Kidney epithelial cell (primary cell): ENCODE data around the gene TNP1. TPM values are rescaled to one million over a fixed set of nuclear protein-coding genes. Genes with fewer than 3 reads are reported as not detected.

ENCODE experiments used
- DNase-seq: peaks from one replicate; pipeline ENCODE4 v3.0.0-alpha.2; 2010; ENCODE audit warnings: low read depth
- H3K27me3 ChIP-seq: 2 replicates; pipeline ENCODE4 v1.6.0; 2011; ENCODE audit warnings: low read length; ENCODE audit not compliant: control insufficient read depth, insufficient read depth
- H3K36me3 ChIP-seq: 2 replicates; pipeline ENCODE4 v1.5.1; 2011; ENCODE audit warnings: low read length; ENCODE audit not compliant: control insufficient read depth, insufficient read depth
- H3K4me3 ChIP-seq: 2 replicates; pipeline ENCODE4 v1.5.1; 2011; ENCODE audit warnings: low read depth, mild to moderate bottlenecking, control low read depth, low read length
- CTCF ChIP-seq: IDR thresholded peaks from 2 replicates; pipeline ENCODE4 v1.5.1; 2011; ENCODE audit warnings: mild to moderate bottlenecking, moderate library complexity, low read length, control low read depth, inconsistent platforms; ENCODE audit not compliant: insufficient read depth, poor library complexity, severe bottlenecking
- total RNA-seq: library from RNA; depleted of rRNA; stranded (reverse); fragments of >200 nt; gene quantifications from 2 replicates; pipeline ENCODE4 v1.2.3, GENCODE V29; 2015

TNP1 gene
- total RNA-seq, 1 donor from 2014 or later: not detected

- no peak for TF ChIP-seq CTCF
- no peaks in the 10 kb centered on the region for H3K27me3 ChIP-seq
- H3K4me3 ChIP-seq: no peak overlapping the region
- H3K36me3 ChIP-seq: no peaks in the 10 kb centered on the region
- no peak for DNase-seq
These were observed 9.9 kb downstream of the TNP1 start for GRCh38 chr2:216849987-216850386.

GRCh38 chr2:216845426-216845825 is 14.4 kb downstream of the TNP1 start:
- DNase-seq: no peak
- no peaks in the 10 kb centered on the region for H3K27me3 ChIP-seq
- no peaks in the 10 kb centered on the region for H3K36me3 ChIP-seq
- no peak overlapping the region for H3K4me3 ChIP-seq
- TF ChIP-seq CTCF: no peak

- TF ChIP-seq CTCF: no peak
- no peak for DNase-seq
- H3K27me3 ChIP-seq: peaks cover 3% of the 10 kb centered on the region
These were observed 17.2 kb downstream of the TNP1 start for GRCh38 chr2:216842636-216843035.

GRCh38 chr2:216839688-216840087 is 20.2 kb downstream of the TNP1 start:
- peaks cover 3% of the 10 kb centered on the region for H3K27me3 ChIP-seq
- H3K36me3 ChIP-seq: no peaks in the 10 kb centered on the region
- no peak overlapping the region for H3K4me3 ChIP-seq
- no peak for DNase-seq
- TF ChIP-seq CTCF: no peak

More at GRCh38 chr2:216842636-216843035, 17.2 kb downstream of the TNP1 start:
- no peaks in the 10 kb centered on the region for H3K36me3 ChIP-seq
- no peak overlapping the region for H3K4me3 ChIP-seq

GRCh38 chr2:216838151-216838550 is 21.7 kb downstream of the TNP1 start:
- no peak overlapping the region for H3K4me3 ChIP-seq
- H3K36me3 ChIP-seq: no peaks in the 10 kb centered on the region
- DNase-seq: no peak
- no peak for TF ChIP-seq CTCF
- H3K27me3 ChIP-seq: peaks cover 3% of the 10 kb centered on the region

- H3K36me3 ChIP-seq: no peaks in the 10 kb centered on the region
- TF ChIP-seq CTCF: no peak
- DNase-seq: no peak
- H3K4me3 ChIP-seq: no peak overlapping the region
- peaks cover 3% of the 10 kb centered on the region for H3K27me3 ChIP-seq
These were observed 22.1 kb downstream of the TNP1 start for GRCh38 chr2:216837740-216838139.
